ENCODE measurements around the gene VSIG10L.

VSIG10L gene

DNA sequence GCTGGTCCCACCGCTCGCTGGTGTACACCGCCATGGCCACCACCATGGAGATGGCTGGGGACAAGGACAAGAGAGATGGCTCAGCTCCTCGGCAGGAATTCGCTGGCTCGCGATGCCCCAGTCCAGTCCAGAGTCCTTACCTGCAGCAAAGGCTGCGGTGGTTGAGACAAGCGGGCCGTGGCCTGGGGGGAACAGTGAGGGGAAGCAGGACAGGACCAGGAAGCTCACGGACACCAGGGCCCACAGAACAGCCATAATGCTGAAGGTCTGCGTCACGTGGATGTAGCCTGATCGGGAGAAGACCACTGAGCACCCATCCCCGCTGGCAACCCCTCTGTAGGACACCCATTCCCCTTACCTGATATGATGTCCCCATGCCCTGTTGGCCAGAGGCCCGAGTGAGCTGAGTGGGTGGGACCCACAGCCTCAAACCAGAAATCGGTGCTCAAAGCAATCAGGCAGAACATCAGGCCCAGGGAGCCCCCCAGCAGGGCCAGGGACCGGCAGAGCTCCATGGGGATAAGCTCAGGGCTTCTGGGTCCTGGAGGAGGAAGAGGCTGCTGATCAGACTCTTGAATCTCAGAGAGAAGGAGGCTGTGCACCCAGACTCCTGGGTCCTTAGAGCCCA lies 30.2 kb upstream of the VSIG10L start:
- Histone ChIP-seq H3K9me3 (ENCODE audit: control insufficient read depth, low read length) (no peaks in the 10 kb centered on the region), H3K36me3 (ENCODE audit: control insufficient read depth, insufficient read depth, low read length) (no peaks in the 10 kb centered on the region), H3K4me1 (ENCODE audit: control insufficient read depth, insufficient read depth, low read length, poor library complexity, severe bottlenecking) (peaks cover 12% of the 10 kb centered on the region), H3K27ac (ENCODE audit: low read depth, low read length, severe bottlenecking) (no peak overlapping the region), H3K4me3 (ENCODE audit: extremely low read depth, insufficient read depth, low read length, poor library complexity, severe bottlenecking) (no peak overlapping the region)
- WGBS, 2 experiments (ENCODE audit: insufficient coverage in 2 of 2): 93 to 97% methylated on average over 15 to 17 of the region's 18 CpGs

DNA sequence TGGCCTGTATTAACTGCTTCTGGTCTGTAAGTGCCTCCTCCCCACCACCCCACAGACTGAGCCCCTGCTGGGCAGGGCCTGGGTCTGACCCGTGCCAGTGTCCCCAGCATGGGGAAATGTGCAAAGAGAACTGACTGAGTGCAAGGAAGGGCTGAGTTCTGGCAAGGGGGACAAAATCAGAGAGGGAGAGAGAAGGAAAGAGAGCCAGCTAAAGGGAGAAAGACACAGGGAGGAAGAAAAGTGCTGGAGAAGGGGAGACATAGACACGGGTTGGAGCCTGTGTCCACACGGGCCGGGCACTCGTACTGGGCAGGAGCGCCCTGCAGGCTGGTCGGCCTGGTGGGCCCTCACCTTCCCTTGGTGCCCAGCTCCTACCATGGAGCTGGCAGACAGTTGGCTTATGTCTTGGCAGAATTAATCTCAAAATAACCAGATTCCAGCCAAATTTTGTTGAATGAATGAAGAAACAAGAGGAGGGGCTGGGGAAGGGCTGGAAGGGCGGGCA lies 29.3 kb upstream of the VSIG10L start:
- H3K4me3 ChIP-seq (ENCODE audit: extremely low read depth, insufficient read depth, low read length, poor library complexity, severe bottlenecking): no peak overlapping the region
- no peaks in the 10 kb centered on the region for H3K9me3 ChIP-seq (ENCODE audit: control insufficient read depth, low read length)
- WGBS, 2 experiments (ENCODE audit: insufficient coverage in 2 of 2): 86 to 94% methylated on average over 6 to 7 of the region's 8 CpGs
- peaks cover 12% of the 10 kb centered on the region for H3K4me1 ChIP-seq (ENCODE audit: control insufficient read depth, insufficient read depth, low read length, poor library complexity, severe bottlenecking)
- no peaks in the 10 kb centered on the region for H3K36me3 ChIP-seq (ENCODE audit: control insufficient read depth, insufficient read depth, low read length)
- H3K27ac ChIP-seq (ENCODE audit: low read depth, low read length, severe bottlenecking): no peak overlapping the region

DNA sequence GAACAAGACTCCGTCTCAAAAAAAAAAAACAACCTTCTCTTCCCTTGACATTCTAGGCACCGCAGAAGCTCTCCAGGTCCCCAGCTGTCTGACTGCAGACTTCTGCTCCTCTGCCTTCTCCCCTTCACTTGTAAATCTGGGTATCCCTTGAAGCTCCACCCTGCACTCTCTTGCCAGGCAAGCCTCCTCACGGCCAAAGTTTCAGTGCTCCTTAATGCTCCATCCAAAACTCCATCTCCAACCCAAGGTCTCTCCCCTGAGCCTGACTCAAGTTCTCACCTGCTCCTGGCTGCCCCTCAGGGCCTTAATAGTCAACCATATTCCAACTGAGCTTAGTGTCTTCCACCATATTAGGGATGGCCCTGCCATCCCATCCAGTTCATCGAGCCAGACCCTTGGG lies 28.3 kb upstream of the VSIG10L start:
- no peak overlapping the region for H3K27ac ChIP-seq (ENCODE audit: low read depth, low read length, severe bottlenecking)
- no peaks in the 10 kb centered on the region for H3K36me3 ChIP-seq (ENCODE audit: control insufficient read depth, insufficient read depth, low read length)
- no peaks in the 10 kb centered on the region for H3K9me3 ChIP-seq (ENCODE audit: control insufficient read depth, low read length)
- WGBS, 2 experiments (ENCODE audit: insufficient coverage in 2 of 2): 88 to 92% methylated on average over 4 of the region's 4 CpGs
- no peak overlapping the region for H3K4me3 ChIP-seq (ENCODE audit: extremely low read depth, insufficient read depth, low read length, poor library complexity, severe bottlenecking)
- H3K4me1 ChIP-seq (ENCODE audit: control insufficient read depth, insufficient read depth, low read length, poor library complexity, severe bottlenecking): peaks cover 17% of the 10 kb centered on the region

DNA sequence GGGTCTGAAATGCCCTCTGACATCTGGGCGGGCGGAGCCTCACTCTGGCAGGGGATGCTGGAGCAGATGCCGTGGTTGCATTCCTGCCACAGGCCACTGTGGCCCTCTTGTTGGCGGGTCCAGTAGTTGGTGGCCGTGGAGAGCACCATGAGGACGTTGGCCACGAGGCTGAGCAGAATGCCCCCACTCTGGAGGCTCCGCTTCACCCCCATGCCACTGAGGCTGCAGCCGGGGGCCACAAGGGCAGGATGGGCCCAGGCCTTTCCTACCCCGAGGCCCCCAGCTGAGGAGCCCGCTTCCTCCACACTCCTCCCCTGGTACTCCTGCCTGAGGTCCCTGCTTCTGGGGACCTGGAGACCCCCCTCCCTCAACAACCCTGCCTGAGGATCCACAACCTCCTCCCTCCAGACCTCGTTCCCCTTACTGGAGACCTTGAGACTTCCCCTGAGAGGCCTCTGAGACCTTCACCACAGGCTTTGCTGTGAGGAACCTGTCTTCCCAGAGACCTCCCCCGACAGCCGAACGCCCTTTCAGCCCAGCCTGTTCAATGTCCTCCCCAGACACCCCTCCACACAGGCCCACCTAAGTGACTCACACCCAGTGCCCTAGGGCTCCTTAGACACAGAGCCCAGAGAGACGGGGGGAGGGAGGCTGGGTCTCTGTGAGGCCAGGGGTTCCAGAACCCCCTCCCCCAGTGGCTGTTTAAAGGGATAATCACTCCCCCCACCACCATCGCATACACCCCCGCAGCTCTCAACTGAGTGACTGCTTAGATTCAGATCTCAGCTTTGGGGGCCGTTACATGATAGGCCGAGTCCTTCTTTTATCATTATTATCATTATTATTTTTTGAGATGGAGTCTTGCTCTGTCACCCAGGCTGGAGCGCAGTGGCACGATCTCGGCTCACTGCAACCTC lies 26.7 kb upstream of the VSIG10L start, which contains the start of gene CLDND2:
TSS of gene CLDND2 (minus strand) at position 638 of the 917 bp plus-strand sequence. CDS start at position 212, 426 bp downstream.
- Histone ChIP-seq H3K27ac (ENCODE audit: low read depth, low read length, severe bottlenecking) (peak within 1 kb of the TSS; percentile 91), H3K9me3 (ENCODE audit: control insufficient read depth, low read length) (no peaks in the 10 kb centered on the region), H3K4me3 (ENCODE audit: extremely low read depth, insufficient read depth, low read length, poor library complexity, severe bottlenecking) (peak within 1 kb of the TSS; percentile 96), H3K4me1 (ENCODE audit: control insufficient read depth, insufficient read depth, low read length, poor library complexity, severe bottlenecking) (peaks cover 27% of the 10 kb centered on the region), H3K36me3 (ENCODE audit: control insufficient read depth, insufficient read depth, low read length) (no peaks in the 10 kb centered on the region)
- WGBS, 2 experiments (ENCODE audit: insufficient coverage in 2 of 2): 47 to 59% methylated on average over 11 to 12 of the region's 23 CpGs

DNA sequence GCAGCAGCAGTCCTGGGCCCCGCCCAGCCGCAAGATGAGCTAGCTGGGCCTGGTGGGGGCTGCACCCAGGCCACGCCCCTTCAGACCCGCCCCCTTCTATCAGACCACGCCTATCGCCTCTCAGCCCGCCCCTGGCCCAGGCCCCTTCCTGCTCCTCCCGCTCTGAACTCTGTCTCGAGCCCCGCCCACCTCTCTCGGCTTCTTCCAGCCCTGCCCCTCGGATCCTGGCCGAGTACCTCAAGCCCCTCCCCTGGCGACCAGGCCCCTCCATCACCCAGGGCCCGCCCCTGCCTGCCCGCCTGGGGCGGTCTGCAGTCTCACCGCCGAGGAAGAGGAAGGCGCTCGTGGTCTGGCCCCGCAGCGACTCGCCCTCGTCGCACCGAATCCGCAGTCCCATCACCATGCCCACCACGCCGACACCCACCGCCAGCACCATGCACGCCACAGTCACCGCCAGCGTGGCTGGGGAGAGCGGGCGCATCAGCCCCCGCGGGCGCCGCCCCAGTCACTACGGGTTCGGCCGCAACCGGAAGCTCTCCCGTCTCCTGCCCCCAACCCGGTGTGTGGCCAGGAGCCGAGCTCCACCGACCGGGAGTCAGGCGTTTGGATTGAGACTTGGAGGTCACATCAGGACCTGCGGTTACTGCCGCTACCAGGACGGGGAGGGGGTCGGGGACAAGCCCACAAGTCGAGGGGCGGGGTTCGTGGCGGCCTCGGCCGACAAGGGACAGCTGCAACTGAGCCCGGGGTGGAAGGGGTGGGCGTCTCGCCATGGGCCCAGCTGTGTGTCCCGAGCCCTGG lies 25.8 kb upstream of the VSIG10L start:
- WGBS, 2 experiments (ENCODE audit: insufficient coverage in 2 of 2): 0 to 1% methylated on average over 51 to 54 of the region's 64 CpGs
- H3K36me3 ChIP-seq (ENCODE audit: control insufficient read depth, insufficient read depth, low read length): no peaks in the 10 kb centered on the region
- H3K9me3 ChIP-seq (ENCODE audit: control insufficient read depth, low read length): no peaks in the 10 kb centered on the region
- peak overlapping the region; percentile 96 for H3K4me3 ChIP-seq (ENCODE audit: extremely low read depth, insufficient read depth, low read length, poor library complexity, severe bottlenecking)
- peaks cover 33% of the 10 kb centered on the region for H3K4me1 ChIP-seq (ENCODE audit: control insufficient read depth, insufficient read depth, low read length, poor library complexity, severe bottlenecking)
- peak overlapping the region; percentile 97 for H3K27ac ChIP-seq (ENCODE audit: low read depth, low read length, severe bottlenecking)

DNA sequence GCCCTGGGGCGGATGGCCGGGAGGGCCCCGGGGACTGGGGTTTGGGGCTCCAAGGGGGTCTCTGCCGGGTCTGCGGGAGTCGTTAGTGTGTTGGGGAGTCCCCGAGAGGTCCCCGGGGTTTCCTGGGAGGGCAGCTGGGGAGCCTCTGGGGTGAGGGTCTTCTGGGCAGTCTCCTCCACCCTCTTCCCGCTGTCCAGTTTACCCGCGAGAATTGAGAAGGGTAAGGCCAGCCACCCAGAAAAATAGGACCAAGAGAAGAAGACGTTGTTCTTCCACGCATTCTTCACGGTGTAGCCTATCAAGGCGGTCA lies 25.3 kb upstream of the VSIG10L start:
- Histone ChIP-seq H3K36me3 (ENCODE audit: control insufficient read depth, insufficient read depth, low read length) (no peaks in the 10 kb centered on the region), H3K4me1 (ENCODE audit: control insufficient read depth, insufficient read depth, low read length, poor library complexity, severe bottlenecking) (peaks cover 36% of the 10 kb centered on the region), H3K9me3 (ENCODE audit: control insufficient read depth, low read length) (no peaks in the 10 kb centered on the region), H3K27ac (ENCODE audit: low read depth, low read length, severe bottlenecking) (peak overlapping the region; percentile 97), H3K4me3 (ENCODE audit: extremely low read depth, insufficient read depth, low read length, poor library complexity, severe bottlenecking) (peak overlapping the region; percentile 96)
- 0% methylated on average over 8 to 10 of the region's 15 CpGs for WGBS, 2 experiments (ENCODE audit: insufficient coverage in 2 of 2)

DNA sequence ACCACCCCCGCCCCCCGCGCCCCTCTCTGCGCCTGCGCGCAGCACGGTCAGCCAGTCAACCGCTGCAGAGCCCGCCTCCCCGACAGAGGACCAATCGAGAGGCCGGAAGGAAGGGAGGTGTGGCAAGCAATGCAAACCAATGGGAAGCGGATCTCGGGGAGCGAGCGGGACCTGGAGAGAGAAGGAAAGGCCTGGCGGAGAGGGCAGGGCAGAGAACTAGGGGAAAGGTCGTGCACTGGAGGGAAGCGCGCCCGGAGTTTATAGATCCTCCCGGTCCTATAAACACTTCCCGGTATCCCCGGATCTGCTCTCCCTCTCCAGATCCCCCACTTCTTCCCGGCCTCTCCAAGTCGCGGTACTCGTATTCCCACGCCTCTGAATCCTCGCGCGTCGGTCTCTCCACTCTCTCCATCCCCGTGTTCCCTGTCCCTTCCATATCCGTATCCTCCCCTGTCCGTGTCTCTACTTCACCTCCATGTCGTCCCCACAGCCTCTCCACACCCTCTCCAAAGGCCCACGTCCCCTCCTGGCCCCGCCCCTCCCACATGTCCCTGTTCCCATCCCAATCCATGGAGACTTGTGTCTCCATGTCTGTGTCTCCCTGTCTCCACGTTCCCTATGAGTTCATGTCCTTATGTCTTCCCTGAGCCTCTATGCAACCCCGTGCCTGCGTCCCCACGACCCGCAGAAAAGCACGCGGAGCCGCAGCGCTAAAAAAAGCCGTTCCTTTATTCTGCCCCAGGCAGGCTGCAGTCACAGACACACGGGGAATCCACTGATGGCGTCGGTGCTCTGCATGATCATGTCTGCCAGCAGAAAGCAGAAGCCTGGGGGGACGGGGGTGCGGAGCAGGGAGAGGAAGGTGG lies 24.7 kb upstream of the VSIG10L start:
- H3K9me3 ChIP-seq (ENCODE audit: control insufficient read depth, low read length): no peaks in the 10 kb centered on the region
- no peaks in the 10 kb centered on the region for H3K36me3 ChIP-seq (ENCODE audit: control insufficient read depth, insufficient read depth, low read length)
- peak overlapping the region; percentile 97 for H3K27ac ChIP-seq (ENCODE audit: low read depth, low read length, severe bottlenecking)
- peaks cover 36% of the 10 kb centered on the region for H3K4me1 ChIP-seq (ENCODE audit: control insufficient read depth, insufficient read depth, low read length, poor library complexity, severe bottlenecking)
- peak overlapping the region; percentile 96 for H3K4me3 ChIP-seq (ENCODE audit: extremely low read depth, insufficient read depth, low read length, poor library complexity, severe bottlenecking)
- WGBS, 2 experiments (ENCODE audit: insufficient coverage in 2 of 2): 0 to 1% methylated on average over 44 to 45 of the region's 54 CpGs

DNA sequence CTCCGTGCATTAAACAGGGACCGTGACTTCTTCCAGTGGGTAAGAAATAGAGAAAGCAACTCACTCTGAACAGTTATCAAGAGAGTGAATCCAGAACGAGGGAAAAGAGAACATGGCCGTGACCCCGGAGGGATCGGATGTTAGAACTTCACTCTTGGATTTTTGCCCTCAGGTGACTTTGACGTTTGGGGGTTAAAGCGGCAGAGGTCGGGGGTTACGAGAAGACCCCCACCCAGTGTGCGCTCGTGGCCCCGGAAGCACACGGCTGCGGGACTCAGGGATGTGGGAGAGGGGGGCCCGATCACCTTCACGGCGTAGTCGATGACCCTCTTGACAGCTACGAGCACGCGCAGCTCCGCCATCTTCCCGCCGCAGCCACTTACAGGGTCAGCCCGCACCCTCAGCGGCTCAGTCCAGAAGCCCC lies 24.0 kb upstream of the VSIG10L start, which contains the start of gene ETFB:
TSS of gene ETFB (minus strand) at position 424 of the 424 bp plus-strand sequence. CDS start at position 362, 62 bp downstream.
- 0 to 2% methylated on average over 9 to 17 of the region's 27 CpGs for WGBS, 2 experiments (ENCODE audit: insufficient coverage in 2 of 2)
- peak within 1 kb of the TSS; percentile 96 for H3K4me3 ChIP-seq (ENCODE audit: extremely low read depth, insufficient read depth, low read length, poor library complexity, severe bottlenecking)
- peak within 1 kb of the TSS; percentile 97 for H3K27ac ChIP-seq (ENCODE audit: low read depth, low read length, severe bottlenecking)
- no peaks in the 10 kb centered on the region for H3K36me3 ChIP-seq (ENCODE audit: control insufficient read depth, insufficient read depth, low read length)
- H3K9me3 ChIP-seq (ENCODE audit: control insufficient read depth, low read length): no peaks in the 10 kb centered on the region
- H3K4me1 ChIP-seq (ENCODE audit: control insufficient read depth, insufficient read depth, low read length, poor library complexity, severe bottlenecking): peaks cover 36% of the 10 kb centered on the region

DNA sequence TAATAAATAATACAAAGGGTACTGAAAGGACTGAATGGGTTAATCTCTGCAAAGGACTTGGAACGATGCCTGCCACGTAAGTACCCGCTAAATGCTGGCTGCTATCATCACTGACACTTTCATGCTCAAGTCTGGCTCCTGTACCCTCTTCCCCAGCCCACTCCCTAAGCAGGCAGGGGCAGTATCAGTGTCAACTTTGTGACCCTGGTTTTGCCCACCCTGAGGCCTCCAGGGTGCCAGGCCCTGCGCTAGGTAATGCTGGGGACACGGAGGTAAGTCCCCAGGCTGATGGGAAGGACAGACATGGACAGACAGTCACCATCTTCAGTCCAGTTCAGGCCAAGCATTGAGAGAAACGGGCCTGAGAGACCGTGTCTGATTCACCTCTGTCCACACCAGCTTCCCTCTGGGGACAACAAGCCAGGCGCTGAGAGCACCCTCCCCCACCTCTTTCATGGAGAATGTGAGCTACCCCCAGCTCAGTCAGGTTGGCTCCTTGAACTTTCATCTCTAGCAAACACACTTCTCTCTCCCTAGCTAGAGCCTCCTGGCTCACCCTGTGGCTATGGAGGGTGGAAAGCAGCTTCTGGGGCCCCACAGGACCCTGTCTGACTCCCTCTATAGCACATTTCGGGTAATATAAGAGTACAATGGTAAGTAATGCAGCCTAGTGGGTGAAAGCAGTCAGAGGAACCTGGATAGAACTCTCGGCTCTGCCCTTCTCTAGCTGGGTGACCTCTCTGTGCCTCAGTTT lies 23.4 kb upstream of the VSIG10L start:
- Histone ChIP-seq H3K9me3 (ENCODE audit: control insufficient read depth, low read length) (no peaks in the 10 kb centered on the region), H3K36me3 (ENCODE audit: control insufficient read depth, insufficient read depth, low read length) (no peaks in the 10 kb centered on the region), H3K4me1 (ENCODE audit: control insufficient read depth, insufficient read depth, low read length, poor library complexity, severe bottlenecking) (peaks cover 36% of the 10 kb centered on the region), H3K4me3 (ENCODE audit: extremely low read depth, insufficient read depth, low read length, poor library complexity, severe bottlenecking) (peak overlapping the region; percentile 96), H3K27ac (ENCODE audit: low read depth, low read length, severe bottlenecking) (peak overlapping the region; percentile 72)
- WGBS, 2 experiments (ENCODE audit: insufficient coverage in 2 of 2): 41 to 49% methylated on average over 6 to 9 of the region's 10 CpGs

All from mesodermal cell (in vitro differentiated cells).